Endothelial cell (in vitro differentiated cells): ENCODE results near the gene DPH6. TPM values are rescaled to one million over a fixed set of nuclear protein-coding genes. Genes with fewer than 3 reads are reported as not detected.
"Not testable (repeated sequence)": the region's sequence is repeated elsewhere in the genome, so short reads cannot be mapped to it uniquely, and the experiment has no call there.

ENCODE experiments used
- DNase-seq: peaks from one replicate; pipeline ENCODE4 v3.0.0; 2021; ENCODE audit warnings: low spot score
- H3K27ac Mint-ChIP-seq: one replicate; pipeline ENCODE4 v1.8.0; 2021; ENCODE audit warnings: mixed read lengths, inconsistent platforms; ENCODE audit not compliant: unreplicated experiment
- H3K27me3 Mint-ChIP-seq: one replicate; pipeline ENCODE4 v1.8.0; 2021; ENCODE audit warnings: mild to moderate bottlenecking, moderate library complexity, mixed read lengths, inconsistent platforms; ENCODE audit not compliant: unreplicated experiment
- H3K36me3 Mint-ChIP-seq: one replicate; pipeline ENCODE4 v1.8.0; 2021; ENCODE audit warnings: mild to moderate bottlenecking, low read depth, mixed read lengths, inconsistent platforms; ENCODE audit not compliant: unreplicated experiment
- H3K4me1 Mint-ChIP-seq: one replicate; pipeline ENCODE4 v1.8.0; 2021; ENCODE audit warnings: mild to moderate bottlenecking, mixed read lengths, inconsistent platforms; ENCODE audit not compliant: unreplicated experiment
- H3K4me3 Mint-ChIP-seq: one replicate; pipeline ENCODE4 v1.8.0; 2021; ENCODE audit warnings: mild to moderate bottlenecking, mixed read lengths, inconsistent platforms; ENCODE audit not compliant: unreplicated experiment
- H3K9me3 Mint-ChIP-seq: one replicate; pipeline ENCODE4 v1.8.0; 2021; ENCODE audit warnings: mixed read lengths, inconsistent platforms; ENCODE audit not compliant: unreplicated experiment
- total RNA-seq: library from RNA; stranded (reverse); fragmentation: NEBNext Ultra II Directional; extraction: Animal tissue kit (Norgen Biotek cat#: 25700); gene quantifications from one replicate; pipeline ENCODE4 v1.2.1, GENCODE V29; 2021; ENCODE audit not compliant: unreplicated experiment
- TF ChIP-seq, protein P1 (sequence below): fragments of 200-600 bp; sonication (generic); IDR thresholded peaks from one replicate; pipeline ENCODE4 v1.5.0; 2021; ENCODE audit warnings: antibody characterized with exemption; ENCODE audit not compliant: unreplicated experiment

The DPH6 gene
- total RNA-seq, 1 donor from 2014 or later, result 10.6 TPM

DNA sequence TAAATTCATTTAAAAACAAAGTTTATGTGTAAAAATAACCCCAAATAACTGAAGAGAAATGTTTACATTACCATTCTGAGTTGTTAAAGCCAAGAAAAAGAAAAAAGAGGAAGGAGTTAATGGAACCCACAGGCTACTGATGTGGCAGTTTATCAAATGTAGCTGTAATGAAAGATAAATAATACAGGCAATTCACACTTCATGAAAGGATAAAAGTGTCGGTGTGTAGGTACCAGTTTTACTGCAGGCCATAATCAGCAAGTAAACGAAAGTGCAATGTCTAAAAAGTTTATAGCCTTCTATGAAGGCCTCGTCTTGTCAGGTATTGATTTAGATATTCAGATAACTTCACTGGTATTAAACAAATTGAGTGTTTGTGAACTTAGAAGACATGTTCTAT lies 164.6 kb downstream of the DPH6 start:
- Mint-ChIP-seq H3K4me3 (no peak overlapping the region), H3K36me3 (no peaks in the 10 kb centered on the region), H3K27ac (no peak overlapping the region), H3K27me3 (peaks cover 1% of the 10 kb centered on the region), H3K9me3 (no peaks in the 10 kb centered on the region), H3K4me1 (no peaks in the 10 kb centered on the region)
- no peak for DNase-seq
- TF ChIP-seq, protein P1, sequence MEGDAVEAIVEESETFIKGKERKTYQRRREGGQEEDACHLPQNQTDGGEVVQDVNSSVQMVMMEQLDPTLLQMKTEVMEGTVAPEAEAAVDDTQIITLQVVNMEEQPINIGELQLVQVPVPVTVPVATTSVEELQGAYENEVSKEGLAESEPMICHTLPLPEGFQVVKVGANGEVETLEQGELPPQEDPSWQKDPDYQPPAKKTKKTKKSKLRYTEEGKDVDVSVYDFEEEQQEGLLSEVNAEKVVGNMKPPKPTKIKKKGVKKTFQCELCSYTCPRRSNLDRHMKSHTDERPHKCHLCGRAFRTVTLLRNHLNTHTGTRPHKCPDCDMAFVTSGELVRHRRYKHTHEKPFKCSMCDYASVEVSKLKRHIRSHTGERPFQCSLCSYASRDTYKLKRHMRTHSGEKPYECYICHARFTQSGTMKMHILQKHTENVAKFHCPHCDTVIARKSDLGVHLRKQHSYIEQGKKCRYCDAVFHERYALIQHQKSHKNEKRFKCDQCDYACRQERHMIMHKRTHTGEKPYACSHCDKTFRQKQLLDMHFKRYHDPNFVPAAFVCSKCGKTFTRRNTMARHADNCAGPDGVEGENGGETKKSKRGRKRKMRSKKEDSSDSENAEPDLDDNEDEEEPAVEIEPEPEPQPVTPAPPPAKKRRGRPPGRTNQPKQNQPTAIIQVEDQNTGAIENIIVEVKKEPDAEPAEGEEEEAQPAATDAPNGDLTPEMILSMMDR, result no peak

DNA sequence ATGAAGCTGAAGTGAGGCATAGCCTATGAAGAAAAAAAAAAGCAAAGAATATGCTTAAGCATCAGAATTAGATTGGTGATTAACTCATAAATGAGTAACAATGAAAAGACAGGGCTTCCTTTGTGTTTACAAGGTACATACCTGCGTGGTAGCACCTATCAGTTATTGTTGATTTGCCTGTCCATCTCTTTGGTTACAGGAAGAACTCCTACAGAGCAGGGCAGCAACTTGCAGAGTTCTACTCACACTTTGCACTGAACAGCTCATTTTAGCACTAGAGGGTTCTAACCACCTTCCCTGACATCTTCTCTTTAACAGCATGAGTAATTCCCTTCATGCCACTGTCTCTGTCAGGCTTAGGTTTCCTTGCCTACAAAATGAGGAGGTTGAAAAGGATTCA lies 166.0 kb downstream of the DPH6 start:
- Mint-ChIP-seq H3K27ac (no peak overlapping the region), H3K27me3 (peaks cover 1% of the 10 kb centered on the region), H3K4me3 (no peak overlapping the region), H3K36me3 (no peaks in the 10 kb centered on the region), H3K9me3 (no peaks in the 10 kb centered on the region), H3K4me1 (no peaks in the 10 kb centered on the region)
- DNase-seq, result no peak
- TF ChIP-seq, protein P1, result no peak

DNA sequence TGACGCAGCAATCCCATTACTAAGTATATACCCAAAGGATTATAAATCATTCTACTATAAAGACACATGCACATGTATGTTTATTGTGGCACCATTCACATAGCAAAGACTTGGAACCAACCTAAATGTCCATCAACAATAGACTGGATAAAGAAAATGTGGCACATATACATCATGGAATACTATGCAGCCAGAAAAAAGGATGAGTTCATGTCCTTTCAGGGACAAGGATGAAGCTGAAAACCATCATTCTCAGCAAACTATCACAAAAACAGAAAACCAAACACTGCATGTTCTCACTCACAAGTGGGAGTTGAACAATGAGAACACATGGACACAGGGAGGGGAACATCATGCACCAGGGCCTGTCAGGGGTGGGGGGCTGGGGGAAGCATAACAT lies 167.5 kb downstream of the DPH6 start:
- not testable (repeated sequence) for H3K36me3 Mint-ChIP-seq, H3K9me3 Mint-ChIP-seq, H3K4me1 Mint-ChIP-seq, DNase-seq, H3K27me3 Mint-ChIP-seq, H3K4me3 Mint-ChIP-seq, H3K27ac Mint-ChIP-seq

DNA sequence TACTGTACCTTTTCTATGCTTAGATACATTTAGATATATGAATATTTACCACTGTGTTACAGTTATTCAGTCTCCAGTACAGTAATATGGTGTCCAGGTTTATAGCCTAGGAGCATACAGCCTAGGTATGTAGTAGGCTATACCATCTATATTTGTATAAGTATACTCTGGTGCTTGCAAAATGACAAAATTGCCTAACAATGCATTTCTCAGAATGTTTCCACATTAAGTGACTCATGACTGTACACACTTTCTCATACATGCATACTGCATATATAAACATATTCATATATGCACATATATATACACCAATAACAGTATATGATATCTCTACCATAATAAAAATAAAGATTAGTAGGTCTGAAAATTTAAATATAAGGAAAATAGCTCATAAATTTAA lies 169.3 kb downstream of the DPH6 start:
- Mint-ChIP-seq H3K9me3 (no peaks in the 10 kb centered on the region), H3K36me3 (no peaks in the 10 kb centered on the region), H3K27me3 (no peaks in the 10 kb centered on the region), H3K4me3 (no peak overlapping the region), H3K4me1 (no peaks in the 10 kb centered on the region), H3K27ac (no peak overlapping the region)
- TF ChIP-seq, protein P1, result no peak
- DNase-seq, result no peak

DNA sequence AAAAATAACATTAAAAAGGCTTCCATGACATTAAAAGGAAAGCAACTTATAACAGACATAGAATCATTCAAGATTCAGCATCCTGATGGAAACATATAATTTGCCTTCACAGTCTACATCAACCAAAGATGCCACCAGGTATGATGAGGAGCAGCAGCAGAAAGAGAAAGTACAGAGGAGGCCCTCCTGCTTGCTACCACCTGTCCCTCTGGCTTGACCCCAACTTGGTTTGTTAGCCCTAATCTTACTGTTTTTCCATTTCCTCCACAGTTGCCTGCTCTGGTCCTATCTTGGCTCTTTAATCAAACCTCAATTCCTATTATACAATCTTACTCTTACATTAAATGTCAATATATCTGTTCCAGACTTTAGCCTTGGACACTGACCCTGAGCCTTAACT lies 171.3 kb downstream of the DPH6 start:
- H3K27ac Mint-ChIP-seq, result no peak overlapping the region

More for the DNA sequence above, 171.3 kb downstream of the DPH6 start:
- TF ChIP-seq, protein P1, result no peak
- no peak overlapping the region for H3K4me3 Mint-ChIP-seq
- no peak for DNase-seq
- H3K27me3 Mint-ChIP-seq, result no peaks in the 10 kb centered on the region
- H3K4me1 Mint-ChIP-seq, result no peaks in the 10 kb centered on the region
- no peaks in the 10 kb centered on the region for H3K36me3 Mint-ChIP-seq
- no peaks in the 10 kb centered on the region for H3K9me3 Mint-ChIP-seq
